Cardiac fibroblast (primary cell): ENCODE results near the gene ROBO2.

Experiments used
- DNase-seq, 2 donors: peaks; one replicate each; pipeline versions ENCODE4 v3.0.0 to v3.0.0-alpha.2; 2010; ENCODE audit warnings: low read depth in 2 of 2
- H3K4me3 ChIP-seq, 2 donors: replicated peaks in 1 of 2; 1 replicate in 1 of 2; 2 replicates in 1 of 2; pipeline ENCODE4 v1.5.1; 2011; ENCODE audit warnings: low read depth in 2 of 2, low read length in 2 of 2, mild to moderate bottlenecking in 2 of 2, moderate library complexity in 1 of 2
- TF ChIP-seq, protein P1 (sequence below): IDR thresholded peaks from one replicate; pipeline ENCODE4 v1.5.1; 2011; ENCODE audit warnings: low read depth, mild to moderate bottlenecking, low read length, inconsistent platforms

ROBO2 gene

DNA sequence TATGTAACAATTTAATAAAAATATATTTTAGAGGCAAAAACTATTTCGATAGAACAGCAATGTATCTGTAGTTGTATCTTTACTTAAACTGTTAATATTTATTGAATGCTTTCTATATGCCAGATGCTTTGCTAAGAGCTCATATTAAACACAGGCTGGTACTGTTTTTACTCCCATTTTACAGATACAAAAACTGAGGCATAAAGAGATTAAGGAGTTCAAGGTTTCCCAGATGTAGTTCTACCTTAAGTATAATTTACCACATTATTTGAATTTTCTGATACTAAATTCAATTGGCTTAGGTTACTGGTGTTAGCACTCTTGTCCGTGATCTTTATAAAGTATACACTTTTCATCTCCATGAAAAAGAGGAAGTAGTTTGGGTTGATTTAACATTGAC lies 149.8 kb downstream of the ROBO2 start:
- no peak overlapping the region for H3K4me3 ChIP-seq
- DNase-seq = no peak
- TF ChIP-seq, protein P1, sequence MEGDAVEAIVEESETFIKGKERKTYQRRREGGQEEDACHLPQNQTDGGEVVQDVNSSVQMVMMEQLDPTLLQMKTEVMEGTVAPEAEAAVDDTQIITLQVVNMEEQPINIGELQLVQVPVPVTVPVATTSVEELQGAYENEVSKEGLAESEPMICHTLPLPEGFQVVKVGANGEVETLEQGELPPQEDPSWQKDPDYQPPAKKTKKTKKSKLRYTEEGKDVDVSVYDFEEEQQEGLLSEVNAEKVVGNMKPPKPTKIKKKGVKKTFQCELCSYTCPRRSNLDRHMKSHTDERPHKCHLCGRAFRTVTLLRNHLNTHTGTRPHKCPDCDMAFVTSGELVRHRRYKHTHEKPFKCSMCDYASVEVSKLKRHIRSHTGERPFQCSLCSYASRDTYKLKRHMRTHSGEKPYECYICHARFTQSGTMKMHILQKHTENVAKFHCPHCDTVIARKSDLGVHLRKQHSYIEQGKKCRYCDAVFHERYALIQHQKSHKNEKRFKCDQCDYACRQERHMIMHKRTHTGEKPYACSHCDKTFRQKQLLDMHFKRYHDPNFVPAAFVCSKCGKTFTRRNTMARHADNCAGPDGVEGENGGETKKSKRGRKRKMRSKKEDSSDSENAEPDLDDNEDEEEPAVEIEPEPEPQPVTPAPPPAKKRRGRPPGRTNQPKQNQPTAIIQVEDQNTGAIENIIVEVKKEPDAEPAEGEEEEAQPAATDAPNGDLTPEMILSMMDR = no peak

- TF ChIP-seq, protein P1 = no peak
- H3K4me3 ChIP-seq = no peak overlapping the region
- DNase-seq = peak in 1 of 2 donors; percentile 3
Observed at GRCh38 chr3:77190374-77190773, 150.5 kb downstream of the ROBO2 start.

- H3K4me3 ChIP-seq = no peak overlapping the region
- DNase-seq = no peak
- TF ChIP-seq, protein P1 = no peak
Observed at GRCh38 chr3:77191014-77191413, 151.1 kb downstream of the ROBO2 start.

DNA sequence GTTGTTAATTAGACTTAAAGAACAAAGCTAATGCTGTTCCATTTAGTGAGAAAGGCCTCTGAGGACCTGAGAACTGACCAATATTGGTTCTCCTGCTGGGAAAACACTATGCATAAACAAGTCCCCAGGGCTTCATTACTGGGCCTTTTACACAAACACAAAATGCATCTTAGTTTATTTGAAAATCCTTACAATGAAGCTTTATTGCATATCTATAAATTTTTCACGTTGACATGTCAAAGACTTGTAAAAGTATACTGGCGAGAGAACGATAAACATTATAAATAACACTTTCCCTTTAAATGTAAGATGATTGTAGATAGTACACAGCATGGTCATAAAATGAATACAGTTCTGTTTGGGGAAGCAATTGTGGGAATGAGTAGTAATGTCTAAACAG lies 151.7 kb downstream of the ROBO2 start:
- no peak overlapping the region for H3K4me3 ChIP-seq
- no peak for DNase-seq
- TF ChIP-seq, protein P1 = no peak

- TF ChIP-seq, protein P1 = no peak
Observed at GRCh38 chr3:77195766-77196545, 156.1 kb downstream of the ROBO2 start.

DNA sequence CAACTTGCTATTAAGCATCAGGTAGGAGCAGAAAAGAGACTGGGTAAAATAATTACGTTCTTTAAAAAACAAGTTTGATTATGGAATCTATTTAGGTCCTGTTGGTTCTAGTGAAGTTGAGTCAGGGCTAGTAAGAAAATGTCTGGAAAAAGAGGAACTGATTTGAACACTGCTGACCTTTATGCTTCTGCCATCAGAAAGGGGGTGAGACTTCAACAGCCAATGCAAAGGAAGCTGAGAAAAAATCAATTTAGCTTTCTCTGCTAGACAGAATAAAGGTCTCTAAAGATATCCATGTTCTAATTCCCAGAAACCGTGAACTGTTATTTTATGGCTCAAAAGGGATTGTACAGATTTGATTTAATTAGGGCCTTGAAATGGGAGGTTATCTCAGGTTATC lies 157.5 kb downstream of the ROBO2 start:
- no peak for DNase-seq
- TF ChIP-seq, protein P1 = no peak
- no peak overlapping the region for H3K4me3 ChIP-seq

More at GRCh38 chr3:77195766-77196545, 156.1 kb downstream of the ROBO2 start:
- H3K4me3 ChIP-seq = no peak overlapping the region
- DNase-seq = no peak

GRCh38 chr3:77203851-77204250 lies 164.0 kb downstream of the ROBO2 start:
- H3K4me3 ChIP-seq = no peak overlapping the region
- no peak for DNase-seq
- TF ChIP-seq, protein P1 = no peak
